Breast epithelium (tissue), 3 donors: Measurements from ENCODE around the gene TMEM82.

ENCODE experiments used
- POLR2A ChIP-seq: fragments of 450-650 bp; IDR thresholded peaks from one replicate; pipeline ENCODE4 v1.6.1; 2016; ENCODE audit warnings: antibody characterized with exemption, mild to moderate bottlenecking, moderate library complexity
- POLR2AphosphoS5 ChIP-seq, 3 donors: sonication (generic); formaldehyde crosslinking; IDR thresholded peaks; one replicate each; pipeline ENCODE4 v1.6.1; 2017; ENCODE audit warnings: antibody characterized with exemption in 3 of 3
- TF ChIP-seq, protein P1 (sequence below), 3 donors: fragments of 450-650 bp; IDR thresholded peaks; one replicate each; pipeline ENCODE4 v1.5.1; 2016 to 2017; ENCODE audit warnings: antibody characterized with exemption in 3 of 3, mild to moderate bottlenecking in 3 of 3, moderate library complexity in 3 of 3

DNA sequence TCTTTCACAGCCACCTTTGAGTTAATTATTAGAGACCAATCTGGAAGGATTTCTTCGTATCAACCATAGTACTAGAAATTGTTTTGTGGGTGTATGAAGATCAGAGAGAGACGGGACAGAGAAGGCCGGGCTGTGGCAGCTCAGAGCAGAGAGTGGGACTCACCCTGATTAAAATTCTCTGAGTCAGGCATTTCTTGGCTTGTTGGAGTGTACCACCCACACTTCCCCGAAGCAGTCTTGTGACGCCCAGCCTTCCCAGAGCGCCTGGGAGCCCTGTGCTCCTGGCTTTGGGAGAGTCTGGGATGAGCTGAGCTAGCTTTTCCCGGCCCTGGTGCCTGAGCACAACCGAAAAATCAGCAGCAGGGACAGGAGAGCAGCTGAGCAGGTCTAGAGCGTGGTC, 38.7 kb upstream of the TMEM82 start:
- TF ChIP-seq, protein P1, sequence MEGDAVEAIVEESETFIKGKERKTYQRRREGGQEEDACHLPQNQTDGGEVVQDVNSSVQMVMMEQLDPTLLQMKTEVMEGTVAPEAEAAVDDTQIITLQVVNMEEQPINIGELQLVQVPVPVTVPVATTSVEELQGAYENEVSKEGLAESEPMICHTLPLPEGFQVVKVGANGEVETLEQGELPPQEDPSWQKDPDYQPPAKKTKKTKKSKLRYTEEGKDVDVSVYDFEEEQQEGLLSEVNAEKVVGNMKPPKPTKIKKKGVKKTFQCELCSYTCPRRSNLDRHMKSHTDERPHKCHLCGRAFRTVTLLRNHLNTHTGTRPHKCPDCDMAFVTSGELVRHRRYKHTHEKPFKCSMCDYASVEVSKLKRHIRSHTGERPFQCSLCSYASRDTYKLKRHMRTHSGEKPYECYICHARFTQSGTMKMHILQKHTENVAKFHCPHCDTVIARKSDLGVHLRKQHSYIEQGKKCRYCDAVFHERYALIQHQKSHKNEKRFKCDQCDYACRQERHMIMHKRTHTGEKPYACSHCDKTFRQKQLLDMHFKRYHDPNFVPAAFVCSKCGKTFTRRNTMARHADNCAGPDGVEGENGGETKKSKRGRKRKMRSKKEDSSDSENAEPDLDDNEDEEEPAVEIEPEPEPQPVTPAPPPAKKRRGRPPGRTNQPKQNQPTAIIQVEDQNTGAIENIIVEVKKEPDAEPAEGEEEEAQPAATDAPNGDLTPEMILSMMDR (IDR thresholded peaks at IDR 0.05): no peak
- TF ChIP-seq POLR2A: peak; percentile 20
- TF ChIP-seq POLR2AphosphoS5 (IDR thresholded peaks at IDR 0.05): peak; percentile 46 to 88 (median 66)
